B cell (primary cell): ENCODE results near the gene AKR7A2. TPM values are rescaled to one million over a fixed set of nuclear protein-coding genes. Genes with fewer than 3 reads are reported as not detected.

ENCODE experiments used
- ATAC-seq: fragments of 200-7000 bp; cut with Tn5 transposase; one replicate; pipeline ENCODE4 v1.10.0; 2021; ENCODE audit warnings: low read depth, mild to moderate bottlenecking, moderate number of reproducible peaks, moderate library complexity
- CTCF ChIA-PET: fragments of 350-600 bp; sonication (Branson Sonifier 250); formaldehyde crosslinking; loops from one replicate; lab custom pipeline; 2021; ENCODE audit warnings: antibody characterized with exemption, inconsistent platforms; lab: Charles Lee
- POLR2A ChIA-PET: fragments of 350-600 bp; sonication (Branson Sonifier 250); formaldehyde crosslinking; loops from one replicate; lab custom pipeline; 2021; ENCODE audit warnings: antibody characterized with exemption; lab: Charles Lee
- DNase-seq: peaks from one replicate; pipeline ENCODE4 v3.0.0; 2013
- H2AFZ ChIP-seq: 2 replicates; pipeline ENCODE4 v1.6.1; 2012; ENCODE audit warnings: mild to moderate bottlenecking, low read depth, low read length; ENCODE audit not compliant: insufficient read depth, poor library complexity, severe bottlenecking
- H3K27ac ChIP-seq, 2 donors: 1 replicate in 1 of 2; 2 replicates in 1 of 2; pipeline ENCODE4 v1.5.1; 2012 to 2013; ENCODE audit warnings: low read length in 2 of 2, mild to moderate bottlenecking in 2 of 2, moderate library complexity in 1 of 2
- H3K27me3 ChIP-seq, 4 experiments: fragments of 200-600 bp in 1 of 4; sonication (generic) in 1 of 4; replicated peaks in 1 of 4; 1 replicate in 2 of 4; 2 replicates in 2 of 4; pipeline versions ENCODE4 v1.6.1 to v1.7.0; 2013 to 2016; ENCODE audit warnings: low read length in 3 of 4, mild to moderate bottlenecking in 2 of 4, mixed read lengths in 1 of 4, moderate library complexity in 1 of 4; ENCODE audit not compliant: insufficient read depth in 4 of 4, control insufficient read depth in 3 of 4; ENCODE audit errors: control extremely low read depth in 1 of 4
- H3K36me3 ChIP-seq, 2 experiments: replicated peaks in 1 of 2; 1 replicate in 1 of 2; 2 replicates in 1 of 2; pipeline versions ENCODE4 v1.6.1 to v1.7.1; 2013; ENCODE audit warnings: low read length in 1 of 2; ENCODE audit not compliant: insufficient read depth in 2 of 2, control insufficient read depth in 1 of 2; ENCODE audit errors: control extremely low read depth in 1 of 2, extremely low read depth in 1 of 2
- H3K4me1 ChIP-seq, 2 donors: fragments of 200-600 bp in 1 of 2; sonication (generic) in 1 of 2; 1 replicate in 1 of 2; 2 replicates in 1 of 2; pipeline versions ENCODE4 v1.5.1 to v1.6.1; 2013 to 2017; ENCODE audit warnings: low read length in 2 of 2; ENCODE audit not compliant: control insufficient read depth in 2 of 2, insufficient read depth in 2 of 2
- H3K4me2 ChIP-seq: replicated peaks from 2 replicates; pipeline ENCODE3; 2012; ENCODE audit warnings: mild to moderate bottlenecking, low read depth, low read length; ENCODE audit not compliant: poor library complexity, severe bottlenecking
- H3K4me3 ChIP-seq, 5 experiments: fragments of 200-600 bp in 1 of 5; sonication (generic) in 1 of 5; 1 replicate in 3 of 5; 2 replicates in 2 of 5; pipeline versions ENCODE4 v1.5.1 to v1.7.0; 2011 to 2016; ENCODE audit warnings: low read length in 4 of 5, mild to moderate bottlenecking in 4 of 5, low read depth in 2 of 5, control low read depth in 1 of 5, moderate library complexity in 1 of 5; ENCODE audit not compliant: insufficient read depth in 1 of 5; ENCODE audit errors: control extremely low read depth in 1 of 5, extremely low read depth in 1 of 5
- H3K79me2 ChIP-seq: fragments of 200-600 bp; sonication (generic); one replicate; pipeline ENCODE4 v1.6.0; 2016; ENCODE audit warnings: low read length; ENCODE audit not compliant: control insufficient read depth, insufficient read depth
- H3K9ac ChIP-seq: fragments of 200-600 bp; sonication (generic); 2 replicates; pipeline ENCODE4 v1.6.1; 2017; ENCODE audit warnings: mild to moderate bottlenecking, low read length, moderate library complexity
- H3K9me3 ChIP-seq, 3 donors: one replicate each; pipeline versions ENCODE4 v1.6.1 to v1.7.1; 2013; ENCODE audit warnings: low read length in 2 of 3; ENCODE audit not compliant: control insufficient read depth in 2 of 3, insufficient read depth in 1 of 3; ENCODE audit errors: control extremely low read depth in 1 of 3
- H4K20me1 ChIP-seq: 2 replicates; pipeline ENCODE4 v1.6.0; 2012; ENCODE audit warnings: mild to moderate bottlenecking, low read length; ENCODE audit not compliant: insufficient read depth, control insufficient read depth, poor library complexity, severe bottlenecking
- H3K27ac Mint-ChIP-seq: one replicate; pipeline ENCODE4 v1.8.0; 2021; ENCODE audit warnings: mixed read lengths
- H3K27me3 Mint-ChIP-seq: one replicate; pipeline ENCODE4 v1.8.0; 2021; ENCODE audit warnings: mixed read lengths
- H3K4me1 Mint-ChIP-seq: one replicate; pipeline ENCODE4 v1.8.0; 2021; ENCODE audit warnings: mixed read lengths
- H3K4me3 Mint-ChIP-seq: one replicate; pipeline ENCODE4 v1.8.0; 2021; ENCODE audit warnings: mixed read lengths
- H3K9me3 Mint-ChIP-seq: one replicate; pipeline ENCODE4 v1.8.0; 2022; ENCODE audit warnings: mixed read lengths; ENCODE audit not compliant: insufficient read depth
- EZH2 ChIP-seq: IDR thresholded peaks from 2 replicates; pipeline ENCODE4 v1.6.1; 2012; ENCODE audit warnings: borderline replicate concordance, low read depth, mild to moderate bottlenecking, moderate library complexity, low read length; ENCODE audit not compliant: insufficient read depth, poor library complexity, severe bottlenecking
- WGBS: methylation state at CpG from one replicate; pipeline ENCODE4 v1.1.5; 2013; ENCODE audit warnings: missing lambda C conversion rate; ENCODE audit not compliant: insufficient coverage; 5-methylcytosine and 5-hydroxymethylcytosine counted together
- intact Hi-C: fragments of 100-400 bp; cut with micrococcal nuclease; formaldehyde crosslinking; loops from one replicate; pipeline ENCODE4 v1.10.0; 2022
- polyA plus RNA-seq: library from polyadenylated mRNA; depleted of rRNA; stranded (reverse); fragments of >200 nt; gene quantifications from 2 replicates; pipeline ENCODE4 v1.2.3, GENCODE V29; 2012
- small RNA-seq: library from RNA; depleted of rRNA; stranded (forward); fragments of <200 nt; gene quantifications from one replicate; pipeline ENCODE3, GENCODE V24; 2012; ENCODE audit warnings: low replicate concordance, low read depth; ENCODE audit not compliant: insufficient read length
- total RNA-seq, 2 donors: library from RNA; stranded (reverse); fragments of 120-200 nt in 1 of 2; gene quantifications; 1 replicate in 1 of 2; 2 replicates in 1 of 2; pipeline versions ENCODE4 v1.2.3 to v1.2.4, GENCODE V29; 2013 to 2022
- TF ChIP-seq, protein P1 (sequence below): fragments of 200-600 bp; IDR thresholded peaks from one replicate; pipeline ENCODE4 v1.8.0; 2022; ENCODE audit warnings: antibody characterized with exemption, mild to moderate bottlenecking

Gene AKR7A2
- total and polyA plus RNA-seq, 2 donors (not counting 1 experiment from before 2014, with no cell fraction given), result 23.7 to 32.1 TPM

DNA sequence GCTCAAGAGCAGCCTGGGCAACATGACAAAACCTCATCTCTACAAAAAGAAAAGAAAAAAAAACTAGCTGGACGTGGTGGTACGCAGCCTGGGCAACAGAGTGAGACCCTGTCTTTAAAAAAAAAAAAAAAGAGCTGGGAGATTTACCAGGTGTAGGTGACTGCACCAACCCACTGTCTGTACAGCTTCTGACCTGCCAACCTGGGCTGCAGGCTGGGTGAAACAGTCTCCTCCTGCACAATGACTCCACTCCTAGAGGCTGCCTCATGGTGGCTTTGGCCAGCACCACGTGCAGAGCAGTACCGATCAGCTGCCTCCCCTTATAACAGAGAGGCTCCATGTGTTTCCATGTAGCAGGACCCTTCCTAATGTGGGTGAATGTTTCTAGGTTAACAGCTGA is 56.7 kb downstream of the AKR7A2 start:
- TF ChIP-seq, protein P1, sequence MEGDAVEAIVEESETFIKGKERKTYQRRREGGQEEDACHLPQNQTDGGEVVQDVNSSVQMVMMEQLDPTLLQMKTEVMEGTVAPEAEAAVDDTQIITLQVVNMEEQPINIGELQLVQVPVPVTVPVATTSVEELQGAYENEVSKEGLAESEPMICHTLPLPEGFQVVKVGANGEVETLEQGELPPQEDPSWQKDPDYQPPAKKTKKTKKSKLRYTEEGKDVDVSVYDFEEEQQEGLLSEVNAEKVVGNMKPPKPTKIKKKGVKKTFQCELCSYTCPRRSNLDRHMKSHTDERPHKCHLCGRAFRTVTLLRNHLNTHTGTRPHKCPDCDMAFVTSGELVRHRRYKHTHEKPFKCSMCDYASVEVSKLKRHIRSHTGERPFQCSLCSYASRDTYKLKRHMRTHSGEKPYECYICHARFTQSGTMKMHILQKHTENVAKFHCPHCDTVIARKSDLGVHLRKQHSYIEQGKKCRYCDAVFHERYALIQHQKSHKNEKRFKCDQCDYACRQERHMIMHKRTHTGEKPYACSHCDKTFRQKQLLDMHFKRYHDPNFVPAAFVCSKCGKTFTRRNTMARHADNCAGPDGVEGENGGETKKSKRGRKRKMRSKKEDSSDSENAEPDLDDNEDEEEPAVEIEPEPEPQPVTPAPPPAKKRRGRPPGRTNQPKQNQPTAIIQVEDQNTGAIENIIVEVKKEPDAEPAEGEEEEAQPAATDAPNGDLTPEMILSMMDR, result no peak
- TF ChIP-seq EZH2, result no peak
- Histone ChIP-seq H2AFZ (no peak overlapping the region), H3K27me3 (no peaks in the 10 kb centered on the region), H3K27ac (no peak overlapping the region), H4K20me1 (peaks cover 38% of the 10 kb centered on the region), H3K9me3 (no peaks in the 10 kb centered on the region), H3K9ac (no peak overlapping the region), H3K79me2 (peaks cover 46% of the 10 kb centered on the region), H3K36me3 (peaks cover 0 to 43% of the 10 kb centered on the region in 2 experiments), H3K4me2 (no peak overlapping the region), H3K4me1 (peaks cover 20 to 36% of the 10 kb centered on the region in 2 donors), H3K4me3 (no peak overlapping the region)
- no peaks in the 10 kb centered on the region for H3K9me3 Mint-ChIP-seq
- ATAC-seq, result no peak
- POLR2A ChIA-PET, result no interaction called here
- intact Hi-C loops, result no loop called here
- H3K4me1 Mint-ChIP-seq, result peaks cover 29% of the 10 kb centered on the region
- CTCF ChIA-PET, result interaction anchor here (1.5 kb wide), 1 partner anchor 87 kb away, joined by 4 read pairs; no protein-coding TSS in a partner anchor
- H3K4me3 Mint-ChIP-seq, result no peak overlapping the region
- no peak for DNase-seq
- no peaks in the 10 kb centered on the region for H3K27me3 Mint-ChIP-seq
- no CpG with 5 or more reads among the region's 4 CpGs for WGBS
- no peak overlapping the region for H3K27ac Mint-ChIP-seq

DNA sequence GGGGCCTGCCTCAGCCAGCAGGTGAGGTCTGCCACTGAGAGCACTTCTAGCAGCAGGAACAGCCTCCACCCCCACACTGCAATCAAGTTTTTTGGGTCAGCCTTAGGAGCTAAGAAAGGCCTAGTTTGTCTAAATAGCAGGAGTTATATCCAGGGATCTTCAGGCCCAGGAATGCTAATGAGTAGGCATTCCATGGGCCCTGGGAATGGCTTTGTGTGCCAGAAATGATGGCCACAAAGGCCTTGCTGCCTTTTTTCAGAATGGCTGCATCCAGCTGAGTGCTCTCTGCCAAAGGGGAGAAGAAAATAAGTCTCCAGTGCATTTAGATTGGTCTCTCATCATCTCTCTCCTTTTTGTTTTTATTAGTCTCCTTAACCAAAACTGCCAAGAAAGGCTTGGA is 57.5 kb downstream of the AKR7A2 start:
- no peaks in the 10 kb centered on the region for H3K9me3 Mint-ChIP-seq
- no peak for DNase-seq
- peaks cover 38% of the 10 kb centered on the region for H4K20me1 ChIP-seq
- ChIA-PET CTCF (interaction anchor here (1.5 kb wide), 1 partner anchor 87 kb away, joined by 4 read pairs; no protein-coding TSS in a partner anchor), POLR2A (no interaction called here)
- H3K36me3 ChIP-seq, result peaks cover 0 to 41% of the 10 kb centered on the region in 2 experiments
- peaks cover 30% of the 10 kb centered on the region for H3K4me1 Mint-ChIP-seq
- H3K4me1 ChIP-seq, result peaks cover 21 to 37% of the 10 kb centered on the region in 2 donors
- H2AFZ ChIP-seq, result no peak overlapping the region
- no peak overlapping the region for H3K9ac ChIP-seq
- peaks cover 55% of the 10 kb centered on the region for H3K79me2 ChIP-seq
- no peak overlapping the region for H3K4me2 ChIP-seq
- no peaks in the 10 kb centered on the region for H3K27me3 Mint-ChIP-seq
- no peak overlapping the region for H3K27ac Mint-ChIP-seq
- no peaks in the 10 kb centered on the region for H3K9me3 ChIP-seq
- no peak overlapping the region for H3K27ac ChIP-seq
- TF ChIP-seq, protein P1, result no peak
- no peak for ATAC-seq
- H3K4me3 Mint-ChIP-seq, result no peak overlapping the region
- intact Hi-C loops, result no loop called here
- no peaks in the 10 kb centered on the region for H3K27me3 ChIP-seq
- H3K4me3 ChIP-seq, result no peak overlapping the region

Small RNAs within 50 kb of the gene (small RNA-seq; reads per million reads assigned to genes)
- gene RNU6-1099P, result not detected

Other genes with a start within 250 kb of the AKR7A2 start
- 190 and 205 TPM in 2 replicates for gene UBR4, start 101.9 kb downstream of the AKR7A2 start, total RNA-seq
- gene UBR4, start 101.9 kb downstream of the AKR7A2 start, polyA plus RNA-seq, result 79.5 and 90.0 TPM in 2 replicates
- 43.3 and 45.5 TPM in 2 replicates for gene EMC1, start 60.6 kb downstream of the AKR7A2 start, total RNA-seq
- 25.8 and 33.5 TPM in 2 replicates for gene EMC1, start 60.6 kb downstream of the AKR7A2 start, polyA plus RNA-seq
- 20.2 and 28.1 TPM in 2 replicates for gene MRTO4, start 60.3 kb downstream of the AKR7A2 start, total RNA-seq
- 10.4 and 10.6 TPM in 2 replicates for gene MRTO4, start 60.3 kb downstream of the AKR7A2 start, polyA plus RNA-seq
- 1.6 and 1.8 TPM in 2 replicates for gene AKR7A3, start 23.4 kb downstream of the AKR7A2 start, total RNA-seq
- 0.97 and 1.1 TPM in 2 replicates for gene AKR7A3, start 23.4 kb downstream of the AKR7A2 start, polyA plus RNA-seq
- 24.4 and 26.4 TPM in 2 replicates for gene SLC66A1, start 182 bp upstream of the AKR7A2 start, total RNA-seq
- gene SLC66A1, start 182 bp upstream of the AKR7A2 start, polyA plus RNA-seq, result 23.8 and 26.8 TPM in 2 replicates
- 193 and 201 TPM in 2 replicates for gene CAPZB, start 173.4 kb upstream of the AKR7A2 start, total RNA-seq
- gene CAPZB, start 173.4 kb upstream of the AKR7A2 start, polyA plus RNA-seq, result 104 and 126 TPM in 2 replicates